T1000 (cell line): Measurements from ENCODE around the gene TFR2.

ENCODE experiments used
- DNase-seq: peaks from one replicate; lab custom pipeline; 2025; ENCODE audit warnings: mixed read lengths; lab: John Stamatoyannopoulos, UW

The TFR2 gene

DNA sequence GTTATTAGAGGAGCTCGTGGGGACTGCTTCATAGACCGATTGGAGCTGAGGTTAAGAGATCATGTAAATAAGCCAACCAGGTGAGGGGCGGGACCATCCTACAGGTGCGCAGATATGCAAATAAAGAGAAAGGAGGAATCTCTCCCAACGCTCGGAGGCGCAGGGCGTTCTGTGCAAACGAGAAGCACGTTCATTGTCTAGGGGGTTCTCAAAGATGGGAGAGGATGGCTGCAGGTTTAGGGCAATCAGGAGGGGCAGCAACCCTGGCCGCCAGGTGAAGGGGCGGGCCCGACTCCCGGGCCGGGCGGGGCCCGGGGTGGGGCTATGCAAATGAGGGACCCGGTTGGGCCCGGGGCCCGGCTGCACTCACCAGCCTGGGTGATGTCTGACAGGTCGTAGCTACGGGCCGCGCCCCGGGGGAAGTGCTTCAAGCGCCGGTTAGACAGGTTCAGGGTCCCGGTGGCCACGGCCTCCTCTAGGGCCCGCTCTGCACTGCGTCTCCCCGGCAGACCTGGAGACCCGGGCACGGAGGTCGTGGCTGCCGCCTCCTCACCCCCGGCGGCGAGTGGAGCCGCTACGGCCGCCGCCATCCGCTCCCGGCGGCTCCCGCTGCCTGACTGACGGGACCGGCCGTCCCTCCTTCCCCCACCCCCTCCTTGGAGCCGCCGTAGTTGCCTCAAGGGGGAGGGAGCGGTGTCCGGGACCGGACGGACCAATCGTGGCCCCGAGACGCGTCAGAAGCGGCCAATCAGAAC, 55.7 kb downstream of the TFR2 start, which contains the start of gene LRCH4:
Gene LRCH4 (minus strand): TSS at position 619 of the 755 bp plus-strand sequence. CDS start 29 bp downstream, at position 590.
- DNase-seq = no peak

DNA sequence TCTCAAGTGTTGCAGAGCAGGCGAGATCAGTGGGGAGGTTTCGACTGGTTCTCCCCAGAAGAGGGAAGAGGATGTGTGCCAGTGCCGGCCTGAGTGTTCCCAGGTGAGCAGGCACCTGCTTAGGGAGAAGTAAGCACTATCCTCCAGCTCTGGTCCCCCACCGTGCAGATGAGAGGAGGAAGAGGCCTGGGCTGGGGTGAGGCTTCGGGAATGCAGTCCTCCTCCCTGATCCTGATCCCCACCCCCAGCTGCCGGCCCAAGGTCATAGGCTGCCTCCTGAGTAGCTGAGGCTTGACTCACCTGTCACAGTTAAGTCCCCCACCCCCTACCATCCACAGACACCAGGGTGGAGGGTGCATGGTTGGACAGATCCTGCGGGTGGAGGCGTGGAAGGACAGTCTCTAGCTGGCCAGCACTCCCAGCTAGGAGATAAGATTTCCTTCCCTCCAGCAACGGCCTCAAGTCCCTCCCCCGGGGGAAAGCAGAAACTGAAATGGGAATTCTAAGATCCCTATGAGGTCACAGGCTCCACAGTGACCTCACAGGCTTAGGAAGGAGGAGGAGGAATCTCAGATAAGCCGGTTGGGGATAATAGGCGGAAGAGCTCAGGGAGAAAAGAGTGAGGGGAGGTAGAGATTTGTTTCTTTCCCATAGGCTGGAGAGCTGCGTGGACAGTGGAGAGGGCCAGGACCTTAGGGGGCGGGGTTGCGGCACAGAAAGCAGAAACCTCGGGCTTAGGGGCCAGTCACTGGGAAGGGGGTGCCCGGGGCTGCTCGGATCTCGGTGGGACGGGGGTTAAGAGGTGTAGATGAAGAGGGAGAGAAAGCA, 56.5 kb downstream of the TFR2 start:
- no peak for DNase-seq

DNA sequence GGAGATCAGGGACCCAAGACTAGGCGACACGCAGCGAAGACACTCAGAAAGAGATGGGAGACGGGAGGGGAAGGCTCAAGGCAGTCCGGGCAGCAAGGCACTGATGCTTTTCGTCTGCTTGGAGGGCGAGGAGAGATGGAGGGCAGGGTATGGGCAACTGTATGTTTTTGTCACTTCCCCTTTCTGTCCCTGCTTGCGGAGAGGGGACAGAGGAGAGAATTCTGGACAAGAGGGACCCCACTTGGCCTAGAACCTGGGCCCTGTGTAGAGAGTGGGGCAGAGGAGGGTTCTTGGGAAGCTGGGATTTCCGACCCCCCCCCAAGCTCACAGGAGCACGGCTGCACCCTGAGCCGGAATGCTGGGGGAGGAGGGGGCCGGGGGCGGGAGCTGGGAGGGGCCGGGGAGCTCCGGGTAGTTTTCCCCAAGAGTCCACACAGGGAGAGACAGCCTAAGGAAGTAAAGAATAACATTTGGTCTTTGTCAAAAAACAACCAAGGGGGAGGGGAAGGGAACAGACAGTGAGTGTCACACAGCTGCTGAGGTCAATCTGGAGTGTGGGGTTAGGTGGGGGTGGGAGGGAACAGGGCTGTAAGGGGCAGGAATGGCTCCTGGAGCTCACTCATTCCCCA, 57.2 kb downstream of the TFR2 start:
- DNase-seq = no peak

DNA sequence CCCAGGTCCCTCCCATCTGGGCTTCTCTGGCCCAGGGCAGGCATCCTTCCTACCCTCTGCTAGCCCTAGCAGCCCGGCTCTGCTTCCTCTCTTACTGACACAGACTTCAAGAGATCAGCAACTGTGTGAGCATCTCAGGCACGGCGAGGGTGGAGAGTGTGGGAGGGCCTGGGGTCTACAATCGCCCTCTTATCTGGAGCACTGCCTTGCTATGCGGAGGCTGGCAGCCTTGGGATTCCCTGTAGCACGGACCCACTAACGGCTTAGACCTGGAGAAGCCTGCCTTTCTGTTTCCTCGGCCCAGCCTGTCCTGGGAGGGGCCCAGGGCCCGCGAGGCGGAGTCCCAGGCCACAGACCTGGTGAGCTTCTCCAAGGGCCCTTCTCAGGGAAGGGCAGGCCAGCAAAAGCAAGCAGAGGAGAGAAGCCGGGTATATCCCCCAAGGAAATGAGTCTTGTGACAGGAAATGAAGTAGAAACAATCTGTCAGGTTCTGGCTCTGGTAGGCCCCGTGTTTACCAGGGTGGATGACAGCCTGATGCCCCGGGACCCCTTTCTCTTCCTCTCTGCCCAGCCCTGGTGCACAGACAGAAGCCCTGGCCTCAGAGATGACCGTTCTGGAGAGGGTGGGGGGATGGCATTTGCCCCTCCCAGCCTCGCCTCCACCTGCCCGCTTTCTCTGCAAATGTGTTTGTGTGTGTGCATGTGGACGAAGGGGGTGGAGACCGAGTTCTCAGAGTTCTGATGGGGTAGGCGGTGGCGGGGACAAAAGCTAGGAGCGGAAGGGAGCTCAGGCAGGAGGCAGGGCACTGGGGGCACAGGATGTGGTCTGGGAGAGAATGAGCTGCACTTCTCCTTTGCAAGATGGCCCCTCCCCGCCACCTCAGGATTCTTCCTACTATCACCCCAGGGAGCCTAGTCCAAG, 58.0 kb downstream of the TFR2 start:
- no peak for DNase-seq

DNA sequence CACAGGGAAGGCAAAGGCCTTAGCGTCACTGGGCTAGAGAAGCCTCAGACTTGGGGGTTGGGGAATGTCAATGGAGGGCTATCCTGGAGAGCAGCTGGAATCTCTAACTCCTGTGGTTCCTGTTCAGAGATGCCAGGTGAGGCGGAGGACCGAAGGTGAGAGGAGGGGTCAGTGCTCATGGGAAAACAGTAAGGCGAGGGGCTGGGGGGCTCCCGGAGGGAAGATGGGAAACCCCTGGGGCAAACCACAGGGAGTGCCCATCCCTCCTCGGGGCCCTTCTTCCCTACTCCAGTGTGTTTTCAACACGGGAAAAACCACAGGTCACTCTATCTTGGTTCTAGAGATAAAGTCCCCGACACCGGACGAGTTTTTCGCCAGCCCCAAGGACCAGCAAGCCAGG, 58.7 kb downstream of the TFR2 start:
- DNase-seq = no peak

DNA sequence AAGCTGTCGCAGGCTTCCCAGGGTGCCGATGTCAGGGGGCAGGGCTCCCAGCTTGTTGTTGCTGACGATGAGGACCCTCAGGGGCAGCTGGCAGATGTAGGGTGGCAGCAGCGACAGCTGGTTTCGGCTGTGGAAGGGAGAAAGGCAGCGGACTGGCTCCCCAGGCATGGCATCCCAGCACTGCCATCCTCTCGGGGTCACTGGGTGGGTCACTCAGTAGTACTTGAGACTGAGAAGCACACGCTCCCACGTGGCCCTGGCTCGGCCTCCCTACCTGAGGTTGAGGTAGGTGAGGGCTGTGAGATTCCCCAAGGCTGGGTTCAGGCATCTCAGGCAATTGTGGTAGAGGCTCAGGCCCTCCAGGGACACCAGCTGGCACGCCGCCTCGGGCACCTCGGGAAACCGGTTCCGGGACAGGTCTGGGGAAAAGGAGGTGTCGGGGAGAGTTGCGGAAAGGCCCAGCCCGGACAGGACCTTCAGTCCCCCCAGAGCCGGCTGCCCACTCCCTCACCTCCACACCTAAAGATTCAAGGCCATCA, 59.2 kb downstream of the TFR2 start:
- no peak for DNase-seq

DNA sequence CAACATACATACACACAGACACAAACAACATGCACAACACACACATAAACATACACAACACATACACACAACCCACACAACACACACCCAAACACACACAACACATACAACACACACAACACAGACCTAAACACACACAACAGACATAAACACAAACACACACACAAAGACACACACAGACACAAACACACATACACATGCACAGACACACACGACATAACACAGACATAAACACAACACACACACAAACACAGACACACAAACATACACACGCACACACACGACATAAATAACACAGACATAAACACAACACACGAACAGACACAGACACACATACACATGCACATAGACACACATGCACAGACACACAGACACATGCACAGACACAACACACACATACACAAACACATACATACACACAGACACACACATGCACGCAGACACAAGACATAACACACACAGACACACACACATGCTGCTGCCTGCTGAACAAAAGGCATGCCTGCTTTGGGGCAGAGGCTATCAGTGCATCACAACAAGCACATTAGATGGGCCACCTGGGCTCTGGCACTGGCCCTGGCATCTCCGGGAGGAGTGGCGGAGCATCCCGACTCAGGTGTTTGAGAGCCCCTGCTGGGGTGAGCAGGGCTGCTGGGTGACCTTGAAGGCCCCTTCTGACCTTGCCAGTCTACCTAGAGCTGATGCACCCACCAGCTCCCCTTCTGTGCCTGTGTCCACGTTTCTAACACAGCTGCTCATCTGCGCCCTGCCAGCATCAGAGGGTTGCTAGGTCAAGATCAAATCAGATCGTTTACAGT, 60.7 kb downstream of the TFR2 start:
- DNase-seq = no peak

DNA sequence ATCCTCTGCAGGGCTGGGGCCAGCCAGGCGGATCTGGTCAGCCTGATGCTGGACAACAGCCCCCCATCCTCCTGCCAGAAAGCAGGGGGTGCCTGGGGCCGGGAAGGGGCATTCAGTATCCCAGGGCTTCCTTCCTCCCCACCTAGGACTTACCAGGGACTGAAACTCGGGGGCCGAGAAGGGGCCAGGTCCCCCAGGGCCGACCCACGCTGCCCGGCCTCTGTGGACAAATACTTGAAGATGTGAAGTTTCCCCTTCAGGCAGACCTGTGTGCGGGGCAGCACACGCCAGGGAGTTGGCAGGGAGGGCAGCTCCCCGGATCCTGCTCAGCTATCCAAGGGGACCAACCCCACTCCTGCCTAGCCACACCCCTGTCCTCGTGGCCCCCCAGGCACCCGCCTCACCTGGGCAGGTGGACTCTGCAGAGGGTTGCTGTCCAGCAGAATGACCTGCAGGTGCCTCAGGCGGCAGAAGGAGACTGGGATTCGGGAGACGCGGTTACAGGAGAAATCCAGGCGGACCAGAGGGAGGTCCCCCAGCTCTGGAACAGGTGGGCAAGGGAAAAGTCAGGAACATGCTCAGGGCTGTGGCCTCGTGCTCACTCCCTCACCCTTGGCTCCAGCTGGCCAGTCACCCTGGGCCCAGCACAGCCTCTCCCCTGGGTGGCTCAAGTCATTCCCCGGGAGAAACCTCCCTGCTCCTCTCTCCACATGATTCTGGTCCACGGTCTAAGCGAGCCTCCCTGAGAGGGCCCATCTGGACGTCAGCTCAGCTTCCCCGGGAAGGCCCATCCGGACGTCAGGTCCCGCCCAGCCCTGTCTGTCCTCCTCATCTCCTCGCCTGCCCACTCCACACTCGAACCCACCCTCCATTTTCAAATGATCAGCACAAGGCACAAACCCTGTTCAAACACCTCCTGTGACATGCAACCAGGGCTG, 62.8 kb downstream of the TFR2 start:
- DNase-seq = no peak

DNA sequence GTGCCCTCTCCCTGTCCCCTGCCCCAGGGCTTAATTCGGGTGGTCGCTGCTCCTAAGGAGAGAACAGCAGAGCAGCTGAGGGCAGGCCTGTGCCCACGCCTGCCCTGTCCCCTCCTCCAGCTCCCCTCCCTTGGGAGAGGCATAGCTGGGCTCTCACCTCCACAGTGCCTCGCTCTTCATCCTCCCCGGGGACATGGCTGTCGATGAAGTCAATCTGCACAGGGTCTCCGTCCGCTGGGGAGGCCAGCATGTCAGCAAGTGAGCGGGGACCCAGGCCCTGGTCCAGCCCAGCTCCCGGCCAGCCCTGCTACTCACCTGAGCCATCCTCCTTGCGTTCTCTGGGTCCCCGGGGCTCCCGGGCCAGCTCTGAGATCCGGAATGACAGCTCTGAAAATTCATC, 63.8 kb downstream of the TFR2 start:
- no peak for DNase-seq

DNA sequence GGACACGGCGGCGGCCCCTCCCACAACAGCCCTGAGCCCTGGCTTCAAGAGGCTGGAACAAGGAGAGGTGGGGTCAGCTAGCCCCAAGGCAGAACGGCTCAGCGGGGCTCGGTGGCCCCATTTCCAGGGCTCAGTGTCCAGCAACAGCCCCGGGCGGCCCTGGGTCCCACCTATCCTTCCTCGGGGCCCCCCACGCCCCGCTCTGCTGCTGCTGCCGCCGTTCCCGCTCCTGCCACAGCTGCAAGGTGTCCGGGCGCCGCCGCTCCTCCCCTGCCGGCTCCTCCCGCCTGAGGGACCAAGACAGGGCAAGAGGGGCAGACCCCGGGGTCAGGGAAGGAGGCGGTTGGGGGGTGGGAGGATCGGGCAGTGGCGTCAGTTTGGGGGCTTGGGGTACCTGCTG, 64.2 kb downstream of the TFR2 start:
- no peak for DNase-seq

DNA sequence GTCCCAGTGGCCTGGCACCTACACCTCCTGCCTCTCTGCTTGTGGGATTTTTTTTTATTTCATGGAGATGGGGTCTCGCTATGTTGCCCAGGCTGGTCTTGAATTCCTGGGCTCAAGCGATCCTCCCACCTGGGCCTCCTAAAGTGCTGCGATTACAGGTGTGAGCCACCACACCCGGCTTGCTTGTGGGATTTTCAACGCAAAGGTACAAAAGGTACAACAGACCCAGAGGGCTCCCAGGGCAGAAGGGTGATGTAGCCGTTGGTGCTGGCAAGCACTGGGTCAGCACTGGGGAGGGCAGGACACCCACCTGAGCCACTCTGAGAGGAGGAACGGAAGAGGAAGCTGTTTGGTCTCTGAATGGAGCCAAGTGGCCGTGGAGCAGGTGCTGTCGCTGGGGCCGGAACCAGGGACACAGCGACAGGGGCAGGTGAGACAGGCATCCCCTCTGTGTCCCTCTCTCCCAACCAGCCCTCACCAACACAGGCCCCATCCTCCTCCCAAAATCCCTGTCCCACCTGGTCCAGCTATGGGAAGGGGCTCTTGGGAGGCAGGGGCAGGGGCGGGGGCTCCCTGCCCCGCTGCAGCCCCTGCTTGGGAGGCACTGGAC, 64.9 kb downstream of the TFR2 start:
- no peak for DNase-seq

DNA sequence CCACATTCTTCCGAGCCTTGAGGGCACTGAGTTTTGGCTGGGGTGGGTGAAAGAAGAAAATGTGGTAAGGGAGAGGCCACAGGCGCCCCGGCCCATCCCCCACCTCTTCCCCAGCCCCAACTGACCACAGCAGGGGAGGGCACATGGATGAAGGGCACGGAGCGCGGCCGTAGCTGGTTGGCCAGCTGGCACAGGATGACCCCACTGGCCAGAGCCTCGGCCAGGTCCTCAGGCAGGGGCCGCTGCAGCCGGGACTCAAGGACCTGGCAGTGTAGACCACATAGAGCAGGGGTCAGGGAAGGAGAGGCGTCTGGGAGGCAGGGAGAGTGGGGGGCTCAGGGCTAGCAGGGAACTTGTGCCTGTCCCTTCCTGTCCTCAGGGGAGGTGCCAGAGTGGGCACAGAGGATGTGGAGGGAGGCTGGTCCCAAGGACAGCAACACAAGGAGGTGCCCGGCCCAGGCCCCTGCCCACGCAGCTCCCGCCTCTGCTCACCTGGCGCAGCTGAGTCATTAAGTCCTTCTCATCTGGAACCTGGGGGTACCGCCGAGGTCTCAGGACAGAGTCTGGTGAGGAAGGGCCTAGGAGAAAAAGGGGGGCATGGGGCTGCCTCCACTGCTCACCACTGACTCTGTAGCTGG, 65.5 kb downstream of the TFR2 start:
- no peak for DNase-seq

DNA sequence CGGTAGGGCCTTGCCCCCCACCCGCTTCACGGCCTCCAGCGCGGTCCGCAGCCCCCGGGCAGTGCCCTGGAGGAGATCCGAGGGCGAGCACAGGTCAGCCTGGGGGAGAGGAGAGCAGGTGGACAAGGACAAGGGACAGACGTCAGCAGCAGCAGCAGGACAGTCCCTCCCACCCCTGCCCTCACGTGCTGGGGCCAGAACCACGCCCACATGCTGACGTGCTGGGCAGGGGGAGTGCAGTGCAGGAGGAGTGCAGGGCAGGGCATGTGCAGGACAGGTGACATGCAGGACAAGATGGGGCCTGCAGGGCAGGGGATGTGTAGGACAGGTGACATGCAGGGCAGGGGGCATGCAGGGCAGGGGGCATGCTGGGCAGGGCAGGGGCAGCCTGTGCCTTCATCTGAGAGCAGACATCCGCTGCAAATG, 66.1 kb downstream of the TFR2 start:
- no peak for DNase-seq

DNA sequence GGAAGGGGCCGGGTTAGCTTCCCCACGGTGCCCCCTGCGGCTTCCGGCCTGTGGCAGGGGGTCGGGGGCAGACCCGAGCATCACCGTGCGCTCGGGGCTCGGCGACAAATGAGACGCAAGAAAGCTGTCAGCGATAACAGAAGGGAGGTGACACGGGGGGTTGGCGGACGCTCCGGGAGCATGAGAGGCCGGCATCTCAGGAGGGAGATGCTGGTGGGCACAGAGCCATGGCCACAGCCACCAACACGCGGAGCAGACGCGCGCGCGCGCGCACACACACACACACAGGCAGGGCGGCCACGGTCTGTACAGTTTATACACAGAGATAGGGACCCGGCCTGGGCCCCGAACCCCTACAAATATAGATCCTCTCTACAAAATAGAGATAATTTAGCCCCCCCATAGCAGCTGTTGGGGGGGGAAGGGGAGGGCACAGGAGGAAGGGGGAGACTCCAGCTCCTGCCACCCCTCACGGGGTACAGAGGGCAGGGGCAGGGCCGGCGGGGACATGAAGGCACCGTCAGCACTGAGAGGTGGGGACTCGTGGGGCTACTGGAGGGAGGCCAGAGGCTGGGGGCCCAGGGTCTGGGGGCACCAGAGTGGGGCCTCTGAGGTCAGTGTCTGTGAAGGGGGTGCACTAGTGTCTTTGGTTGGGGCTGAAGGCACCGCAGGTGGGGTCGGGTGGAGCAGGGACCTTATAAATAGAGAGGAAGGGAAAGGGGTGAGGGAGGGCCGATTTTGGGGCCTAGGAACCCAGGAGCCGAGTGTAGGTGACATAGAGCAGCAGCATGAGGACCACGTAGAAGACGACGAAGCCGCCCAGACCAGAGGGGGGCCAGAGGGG, 66.8 kb downstream of the TFR2 start:
- no peak for DNase-seq

DNA sequence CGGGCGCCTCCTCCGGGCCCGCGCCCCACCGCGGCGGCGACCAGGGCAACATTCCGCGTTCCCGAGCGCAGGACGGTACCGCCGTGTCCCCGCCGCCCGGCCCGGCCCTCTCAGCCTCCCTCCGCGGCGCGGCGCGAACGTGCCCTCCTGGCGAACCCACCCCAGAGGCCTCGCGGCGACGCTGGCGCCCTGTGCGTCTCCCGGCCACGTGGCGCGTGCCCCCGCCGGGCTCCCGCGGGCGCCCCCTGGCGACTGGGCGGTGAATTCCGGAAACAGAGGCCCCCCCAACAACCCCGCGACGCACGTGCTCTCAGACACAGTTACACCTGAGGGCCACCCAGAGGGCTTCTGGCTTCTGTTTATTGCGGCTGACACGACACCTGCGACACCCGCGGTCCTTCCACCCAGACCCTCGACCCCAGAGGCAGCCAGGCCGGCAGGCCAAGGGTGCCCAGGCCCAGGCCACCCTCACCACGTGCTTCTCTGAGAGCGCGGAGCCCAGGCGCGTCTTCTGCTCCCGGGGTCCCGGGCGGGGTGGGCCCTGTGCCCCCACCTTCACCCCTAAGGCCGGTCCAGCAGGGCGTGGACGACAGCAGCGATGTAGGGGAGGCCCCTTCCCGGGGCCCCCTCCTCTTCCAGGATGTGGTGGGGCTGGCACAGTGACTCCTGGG, 67.5 kb downstream of the TFR2 start, which contains the start of gene SAP25:
Gene SAP25 (minus strand): TSS at position 210 of the 671 bp plus-strand sequence. CDS start 158 bp downstream, at position 52.
- DNase-seq = peak; percentile 26

DNA sequence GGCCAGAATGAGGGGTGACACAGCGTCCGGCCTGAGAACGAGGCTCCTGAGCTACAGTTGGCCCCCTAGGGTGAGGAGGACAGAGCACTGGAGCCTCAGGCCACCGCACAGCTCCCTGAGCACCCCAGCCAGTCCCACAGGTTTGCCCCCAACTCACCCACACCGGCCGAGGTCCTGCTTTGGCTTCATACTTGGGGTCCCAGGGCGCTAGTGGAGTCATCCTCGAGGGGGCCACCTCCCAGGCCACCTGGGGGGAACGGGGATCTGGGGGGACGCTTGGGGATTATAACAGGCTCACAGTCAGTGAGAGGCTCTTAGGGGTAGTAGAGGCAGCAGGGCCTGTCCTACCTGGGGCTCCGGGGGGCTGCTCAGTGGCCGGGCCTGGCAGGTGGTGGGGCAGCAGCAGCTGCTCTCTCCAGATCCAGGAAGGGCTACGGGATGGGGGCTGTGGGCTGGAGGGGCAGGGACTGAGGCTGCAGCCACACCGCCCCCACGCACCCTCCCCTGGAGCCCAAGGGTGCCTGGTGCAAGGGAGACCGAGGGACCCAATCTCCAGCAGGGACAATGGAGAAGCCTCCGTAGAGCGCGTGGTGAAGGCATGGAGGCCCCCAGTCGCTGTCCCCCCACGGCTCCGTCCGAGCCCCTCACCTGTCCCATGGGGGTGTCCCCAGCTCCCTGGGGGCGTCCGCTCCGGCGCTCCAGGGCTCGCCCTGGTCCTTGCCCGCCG, 68.2 kb downstream of the TFR2 start:
- DNase-seq = no peak
